ENCODE measurements around the gene PPP1R9B.

- TF ChIP-seq, protein P1, sequence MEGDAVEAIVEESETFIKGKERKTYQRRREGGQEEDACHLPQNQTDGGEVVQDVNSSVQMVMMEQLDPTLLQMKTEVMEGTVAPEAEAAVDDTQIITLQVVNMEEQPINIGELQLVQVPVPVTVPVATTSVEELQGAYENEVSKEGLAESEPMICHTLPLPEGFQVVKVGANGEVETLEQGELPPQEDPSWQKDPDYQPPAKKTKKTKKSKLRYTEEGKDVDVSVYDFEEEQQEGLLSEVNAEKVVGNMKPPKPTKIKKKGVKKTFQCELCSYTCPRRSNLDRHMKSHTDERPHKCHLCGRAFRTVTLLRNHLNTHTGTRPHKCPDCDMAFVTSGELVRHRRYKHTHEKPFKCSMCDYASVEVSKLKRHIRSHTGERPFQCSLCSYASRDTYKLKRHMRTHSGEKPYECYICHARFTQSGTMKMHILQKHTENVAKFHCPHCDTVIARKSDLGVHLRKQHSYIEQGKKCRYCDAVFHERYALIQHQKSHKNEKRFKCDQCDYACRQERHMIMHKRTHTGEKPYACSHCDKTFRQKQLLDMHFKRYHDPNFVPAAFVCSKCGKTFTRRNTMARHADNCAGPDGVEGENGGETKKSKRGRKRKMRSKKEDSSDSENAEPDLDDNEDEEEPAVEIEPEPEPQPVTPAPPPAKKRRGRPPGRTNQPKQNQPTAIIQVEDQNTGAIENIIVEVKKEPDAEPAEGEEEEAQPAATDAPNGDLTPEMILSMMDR (IDR thresholded peaks at IDR 0.05) = no peak
- no peak for TF ChIP-seq POLR2A (IDR thresholded peaks at IDR 0.05)
Measured at GRCh38 chr17:50172130-50172529, 21.7 kb upstream of the PPP1R9B start.
